Amniotic stem cell (primary cell): Measurements from ENCODE around the gene MEP1A.
"Not testable (repeated sequence)": the region's sequence is repeated elsewhere in the genome, so short reads cannot be mapped to it uniquely, and the experiment has no call there.

Source experiments
- DNase-seq: peaks from one replicate; lab custom pipeline; 2025; lab: John Stamatoyannopoulos, UW

The MEP1A gene, protein sequence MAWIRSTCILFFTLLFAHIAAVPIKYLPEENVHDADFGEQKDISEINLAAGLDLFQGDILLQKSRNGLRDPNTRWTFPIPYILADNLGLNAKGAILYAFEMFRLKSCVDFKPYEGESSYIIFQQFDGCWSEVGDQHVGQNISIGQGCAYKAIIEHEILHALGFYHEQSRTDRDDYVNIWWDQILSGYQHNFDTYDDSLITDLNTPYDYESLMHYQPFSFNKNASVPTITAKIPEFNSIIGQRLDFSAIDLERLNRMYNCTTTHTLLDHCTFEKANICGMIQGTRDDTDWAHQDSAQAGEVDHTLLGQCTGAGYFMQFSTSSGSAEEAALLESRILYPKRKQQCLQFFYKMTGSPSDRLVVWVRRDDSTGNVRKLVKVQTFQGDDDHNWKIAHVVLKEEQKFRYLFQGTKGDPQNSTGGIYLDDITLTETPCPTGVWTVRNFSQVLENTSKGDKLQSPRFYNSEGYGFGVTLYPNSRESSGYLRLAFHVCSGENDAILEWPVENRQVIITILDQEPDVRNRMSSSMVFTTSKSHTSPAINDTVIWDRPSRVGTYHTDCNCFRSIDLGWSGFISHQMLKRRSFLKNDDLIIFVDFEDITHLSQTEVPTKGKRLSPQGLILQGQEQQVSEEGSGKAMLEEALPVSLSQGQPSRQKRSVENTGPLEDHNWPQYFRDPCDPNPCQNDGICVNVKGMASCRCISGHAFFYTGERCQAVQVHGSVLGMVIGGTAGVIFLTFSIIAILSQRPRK

DNA sequence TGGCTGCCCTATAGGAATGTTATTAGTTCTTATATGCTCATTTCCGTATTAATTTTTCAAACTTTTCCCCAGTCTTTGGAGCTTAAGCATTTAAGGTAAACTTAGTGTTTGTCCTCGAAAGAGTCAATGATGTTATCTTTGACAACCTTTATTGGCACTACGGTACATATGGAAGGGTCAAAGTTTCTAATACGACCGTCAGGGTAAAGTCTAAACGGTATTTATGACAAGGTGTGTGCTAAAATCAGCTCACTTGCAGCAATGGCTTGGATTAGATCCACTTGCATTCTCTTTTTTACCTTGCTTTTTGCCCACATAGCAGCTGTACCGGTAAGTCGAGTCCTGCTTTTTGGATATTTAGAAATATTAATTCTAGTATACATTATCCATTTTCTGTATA is at the start of gene MEP1A:
Gene MEP1A, plus strand, starts transcription at position 252 of the 400 bp plus-strand sequence. Its CDS starts 10 bp downstream, at position 262.
- no peak for DNase-seq

DNA sequence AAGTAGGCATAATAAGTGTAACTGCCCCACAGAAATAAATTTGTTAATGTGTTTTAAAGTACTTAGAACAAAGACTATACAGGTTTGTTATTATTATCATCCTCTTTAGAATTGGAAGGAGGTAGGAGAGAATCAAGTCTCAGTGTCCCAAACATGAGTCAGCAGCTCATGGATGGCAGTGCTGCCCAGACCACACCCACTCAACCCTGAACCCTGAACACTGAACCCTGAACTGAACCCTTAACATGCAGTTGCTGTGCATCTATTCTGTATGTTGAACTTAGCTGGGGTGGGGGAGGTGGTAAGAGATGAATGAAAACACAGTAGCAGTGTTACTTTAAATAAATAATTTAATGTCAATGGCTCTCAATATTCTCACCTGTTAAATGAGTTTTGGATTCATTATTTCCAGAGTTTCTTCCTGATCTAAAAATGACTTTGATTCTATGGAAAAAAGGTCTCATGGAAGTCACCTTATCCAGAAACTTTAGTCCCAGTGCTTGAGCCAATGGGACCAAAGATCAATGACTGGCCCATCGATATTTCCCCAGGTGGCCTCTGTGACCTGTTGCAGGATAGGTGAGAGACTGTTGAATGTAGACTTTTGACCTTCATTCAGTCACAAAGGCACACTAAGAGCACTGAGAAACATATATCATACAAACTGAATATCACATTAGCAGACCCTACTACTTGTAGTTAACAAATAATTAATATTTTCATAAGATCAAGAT is 49.6 kb upstream of the MEP1A start:
- DNase-seq = no peak

DNA sequence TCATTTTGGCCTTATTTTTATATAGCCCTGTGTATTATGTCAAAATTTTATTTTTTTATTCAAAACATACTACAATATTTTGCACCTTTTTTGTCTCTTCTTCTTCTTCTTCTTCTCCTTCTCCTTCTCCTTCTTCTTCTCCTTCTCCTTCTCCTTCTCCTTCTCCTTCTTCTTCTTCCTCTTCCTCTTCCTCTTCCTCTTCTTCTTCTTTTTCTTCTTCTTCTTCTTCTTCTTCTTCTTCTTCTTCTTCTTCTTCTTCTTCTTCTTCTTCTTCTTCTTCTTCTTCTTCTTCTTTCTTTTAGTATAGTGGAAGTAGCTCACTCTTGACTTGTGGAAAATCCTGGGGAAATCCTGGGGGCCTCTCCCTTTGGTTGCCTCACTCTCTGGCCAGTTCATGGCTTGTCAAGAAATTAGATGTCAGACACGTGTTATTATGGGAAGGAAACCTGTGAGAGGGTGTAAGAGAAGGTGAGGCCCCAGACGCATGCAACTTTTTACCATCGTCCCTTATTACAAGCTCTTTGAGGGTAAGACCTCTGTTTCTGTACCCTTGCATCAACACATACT is 48.9 kb upstream of the MEP1A start:
- DNase-seq = not testable (repeated sequence)

DNA sequence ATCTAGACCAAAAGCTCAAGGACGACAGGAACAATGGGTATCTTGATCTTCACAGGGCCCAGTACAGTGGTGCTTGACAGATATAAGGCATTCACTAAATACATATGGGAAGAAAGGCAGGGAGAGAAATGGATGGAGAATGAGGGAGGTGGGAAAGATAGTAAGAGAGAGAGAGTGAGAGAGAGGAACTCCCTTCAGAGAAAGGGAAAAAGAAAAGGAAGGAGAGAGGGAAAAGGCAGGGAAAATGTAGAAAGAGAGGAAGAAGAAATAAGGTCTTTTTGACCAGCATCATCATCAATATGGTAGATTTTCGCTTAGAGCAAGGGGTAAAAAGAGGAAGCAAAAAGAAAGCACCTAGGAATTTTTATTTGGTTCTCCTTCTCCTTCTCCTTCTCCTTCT is 47.2 kb upstream of the MEP1A start:
- DNase-seq = no peak

DNA sequence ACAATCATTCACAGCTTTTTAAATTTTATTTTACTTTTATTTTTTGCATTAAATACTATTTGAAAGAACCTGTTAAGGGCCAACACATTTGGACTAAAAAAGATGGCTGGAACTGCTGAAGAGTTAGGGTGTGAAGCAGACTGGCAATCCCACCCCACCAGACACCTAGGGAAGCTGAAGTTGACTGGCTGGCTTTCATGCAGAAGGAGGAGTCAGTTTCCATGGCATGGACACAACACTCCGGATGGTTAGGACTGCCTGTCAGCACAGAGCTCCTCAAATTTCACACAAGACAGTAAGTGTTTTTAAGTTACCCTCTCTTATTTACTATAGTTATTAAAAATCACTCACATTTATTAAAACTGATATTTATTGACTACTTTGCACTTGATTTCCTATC is 46.5 kb upstream of the MEP1A start, which contains the start of gene ANKRD66:
Gene ANKRD66, plus strand, starts transcription at position 238 of the 400 bp plus-strand sequence. CDS start 5,016 bp downstream, outside the sequence.
- DNase-seq = no peak

DNA sequence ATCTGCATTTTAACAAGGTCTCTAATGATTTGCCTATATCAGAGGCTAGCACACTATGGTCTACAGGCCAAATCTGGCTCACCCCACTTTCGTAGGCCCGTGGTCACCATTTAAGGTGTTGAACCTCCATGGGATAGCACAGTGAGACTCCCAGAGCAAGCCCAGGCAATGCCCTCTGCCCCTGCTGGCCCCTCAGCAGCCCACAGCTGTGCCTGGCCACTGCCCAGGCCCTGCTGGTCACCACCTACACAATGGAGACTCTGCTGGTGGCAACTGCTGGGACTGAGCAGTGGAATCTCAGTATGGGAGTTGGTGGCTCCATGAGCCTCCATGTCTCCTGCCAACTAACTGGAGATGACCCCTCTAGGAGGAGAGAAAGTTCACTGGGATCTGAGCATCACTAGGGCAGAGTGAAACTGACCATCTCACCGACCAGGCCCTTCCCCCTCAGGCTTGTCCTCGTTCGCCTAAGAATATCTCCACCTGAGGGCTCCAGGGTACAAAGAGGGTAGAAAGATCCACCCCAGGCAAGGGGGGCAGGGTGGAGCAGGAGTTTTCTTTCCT is 44.2 kb upstream of the MEP1A start:
- DNase-seq = no peak

DNA sequence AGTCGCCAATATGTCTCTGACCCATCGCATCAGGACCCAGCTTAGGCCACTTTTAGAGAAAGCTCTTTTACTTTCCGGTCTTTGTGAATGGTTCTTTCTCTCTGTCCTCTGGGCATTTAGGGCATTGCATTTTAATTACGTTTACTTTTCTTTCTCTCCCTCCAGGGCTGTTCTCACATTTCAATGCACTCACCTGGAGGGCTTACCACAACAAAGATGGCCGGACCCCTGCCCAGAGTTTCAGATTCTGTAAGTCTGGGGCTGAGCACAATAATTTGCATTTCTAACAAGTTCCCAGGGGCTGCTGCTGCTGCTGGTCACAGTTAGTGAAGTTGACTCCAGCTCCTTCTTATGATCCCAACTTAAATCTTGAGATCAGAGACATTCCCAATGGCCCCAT is 43.5 kb upstream of the MEP1A start:
- DNase-seq = no peak

DNA sequence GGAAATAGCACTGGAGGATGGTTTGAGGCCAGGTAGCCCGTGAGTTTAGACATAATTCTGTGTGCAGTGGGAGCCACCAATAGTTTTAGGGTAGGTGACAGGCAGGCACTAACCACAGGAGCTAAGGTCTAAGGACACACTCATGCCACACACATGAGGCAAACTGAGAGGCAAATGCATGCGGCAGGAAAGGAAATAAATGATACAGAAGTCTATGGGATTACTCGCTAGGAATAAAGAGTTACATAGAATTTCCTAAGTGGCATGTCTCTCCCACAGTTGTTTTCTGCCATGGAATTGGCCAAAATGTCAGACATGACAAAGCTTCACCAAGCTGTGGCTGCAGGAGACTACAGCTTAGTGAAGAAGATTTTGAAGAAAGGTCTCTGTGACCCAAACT is 41.5 kb upstream of the MEP1A start:
- no peak for DNase-seq

DNA sequence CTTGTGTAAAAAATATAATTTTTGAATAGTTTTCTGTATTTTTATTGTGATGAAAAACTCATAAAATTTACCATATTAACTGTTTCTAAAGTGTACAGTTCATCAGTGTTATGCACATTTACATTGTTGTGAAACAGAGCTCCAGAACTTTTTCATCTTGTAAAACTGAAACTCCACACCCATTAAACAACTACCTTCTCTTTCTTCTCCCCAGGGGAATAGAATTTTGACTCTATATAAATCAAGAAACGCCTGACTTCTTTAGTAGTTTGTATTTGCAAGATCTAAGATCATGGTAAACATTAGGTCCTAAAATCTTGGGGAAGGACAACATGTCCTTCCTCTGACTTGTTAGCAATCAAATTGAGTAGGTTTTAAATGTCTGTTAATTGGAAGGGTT is 37.3 kb upstream of the MEP1A start:
- no peak for DNase-seq

DNA sequence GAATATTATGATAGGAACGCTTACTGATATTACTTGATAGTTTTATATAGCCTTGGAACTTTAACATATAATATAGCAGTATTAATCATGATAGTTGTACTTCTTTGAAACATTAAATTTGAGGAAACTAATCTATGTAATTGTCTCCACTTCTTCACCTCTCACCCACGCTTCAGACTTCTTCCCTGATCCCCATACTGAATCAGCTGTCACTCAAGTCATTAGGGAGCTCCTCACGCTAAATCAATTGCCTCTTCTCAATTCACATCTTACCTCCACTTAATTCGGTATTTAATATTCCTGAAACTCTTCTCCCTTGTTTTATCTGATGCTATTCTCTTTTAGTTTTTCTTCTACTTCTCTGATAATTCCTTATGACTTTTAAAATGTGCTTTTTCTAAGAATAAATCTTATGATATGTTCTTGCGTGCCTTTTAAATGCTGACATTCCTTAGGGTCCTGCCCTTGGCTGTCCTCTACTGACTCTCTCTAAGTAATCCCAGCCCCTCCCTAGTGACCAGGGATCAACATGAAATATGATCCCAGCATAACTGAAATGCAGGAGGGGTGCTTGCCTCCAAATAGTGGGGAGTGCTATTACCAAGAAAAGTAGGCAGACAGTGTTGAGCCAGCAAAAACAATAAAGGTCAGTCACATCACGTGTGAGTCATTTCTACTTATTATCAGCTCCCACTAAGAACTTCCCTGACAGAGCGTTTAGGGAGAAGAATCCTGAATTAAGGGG is 36.5 kb upstream of the MEP1A start:
- DNase-seq = no peak

DNA sequence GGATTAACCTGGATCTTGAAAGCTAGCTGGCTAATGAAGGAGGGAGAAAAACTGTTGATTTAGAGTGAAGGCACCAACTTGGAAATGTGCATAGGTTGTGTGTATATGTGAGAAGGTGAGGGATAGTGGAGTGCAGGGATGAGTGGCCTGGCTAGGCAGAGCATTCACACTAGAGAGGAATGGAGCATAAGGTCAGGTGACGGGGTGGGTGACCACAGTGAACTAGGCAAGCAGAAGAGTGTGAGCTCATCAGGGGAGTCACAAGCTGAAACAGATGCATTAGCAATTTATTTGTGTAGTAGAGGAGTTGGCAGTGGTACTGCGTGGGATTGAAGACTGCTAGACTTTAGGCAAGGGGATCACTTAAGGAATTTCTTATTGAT is 36.0 kb upstream of the MEP1A start:
- no peak for DNase-seq

DNA sequence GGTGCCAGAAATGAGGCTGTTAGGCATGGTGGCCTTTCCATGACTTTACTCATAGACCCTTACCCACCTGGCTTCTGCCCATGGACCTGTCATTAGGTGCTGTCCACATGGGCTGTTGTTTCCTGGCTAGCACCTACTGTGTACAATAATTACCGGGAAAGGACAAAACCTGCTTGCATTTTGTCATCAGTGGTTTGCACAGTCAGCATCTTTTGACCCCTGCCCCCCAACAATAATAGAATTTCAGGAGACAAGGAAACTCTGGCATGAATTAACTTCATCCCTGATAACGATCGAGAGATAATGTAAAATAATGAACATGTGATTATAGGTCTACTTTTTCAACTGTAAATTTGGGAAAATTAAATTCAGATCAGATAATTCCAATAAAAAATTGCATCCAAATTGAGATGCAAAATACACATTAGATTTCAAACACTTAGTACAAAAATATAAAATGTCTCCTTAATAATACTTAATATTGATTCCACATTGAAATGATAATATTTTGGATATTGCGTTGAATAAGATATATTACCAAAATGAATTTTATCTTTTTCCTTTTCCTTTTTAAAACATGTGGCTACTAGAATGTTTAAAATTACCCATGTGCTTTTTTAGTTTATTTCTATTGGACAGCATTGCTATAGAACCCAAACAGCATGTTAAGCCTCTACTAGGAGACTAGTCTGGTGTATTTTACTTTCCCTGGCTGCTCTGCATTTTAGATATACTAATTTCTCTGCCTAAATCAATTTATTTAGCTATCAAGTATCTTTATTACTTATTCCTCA is 34.0 kb upstream of the MEP1A start:
- no peak for DNase-seq

DNA sequence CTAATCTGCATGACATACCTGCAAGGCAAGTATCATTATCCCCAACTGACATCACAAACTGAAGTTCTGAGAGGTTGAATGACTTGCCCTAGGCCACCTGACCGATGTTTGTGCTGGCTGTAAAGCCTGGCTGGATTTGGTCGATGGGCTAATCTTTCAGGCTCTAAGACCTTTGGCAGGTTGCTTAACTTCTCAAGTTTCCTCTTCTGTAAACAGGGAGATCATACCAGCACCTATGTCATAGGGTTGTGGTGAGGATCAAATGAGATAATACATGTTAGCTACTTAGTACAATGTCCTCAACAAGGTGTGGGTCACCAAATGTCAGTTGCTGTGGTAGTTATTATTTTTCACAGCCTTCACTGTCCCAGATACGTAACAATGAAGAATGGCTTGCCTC is 32.3 kb upstream of the MEP1A start:
- DNase-seq = no peak

DNA sequence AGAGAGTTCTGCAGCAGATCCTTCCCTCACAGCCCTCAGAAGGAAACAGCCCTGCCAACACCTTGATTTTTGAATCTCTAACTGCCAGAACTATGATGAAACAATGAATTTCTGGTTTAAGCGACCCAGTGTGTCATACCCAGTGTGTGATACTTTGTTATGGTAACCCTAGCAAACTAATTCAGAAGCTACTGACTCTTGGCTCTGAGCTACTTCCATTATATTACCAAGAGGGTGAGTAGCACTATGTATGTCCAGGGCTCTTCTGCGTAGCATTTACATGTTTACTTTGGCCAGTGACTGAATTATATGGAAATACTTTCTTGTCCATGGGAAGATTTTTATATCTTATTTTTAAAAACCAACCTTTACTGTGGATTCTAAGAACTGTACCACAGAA is 29.7 kb upstream of the MEP1A start:
- no peak for DNase-seq

DNA sequence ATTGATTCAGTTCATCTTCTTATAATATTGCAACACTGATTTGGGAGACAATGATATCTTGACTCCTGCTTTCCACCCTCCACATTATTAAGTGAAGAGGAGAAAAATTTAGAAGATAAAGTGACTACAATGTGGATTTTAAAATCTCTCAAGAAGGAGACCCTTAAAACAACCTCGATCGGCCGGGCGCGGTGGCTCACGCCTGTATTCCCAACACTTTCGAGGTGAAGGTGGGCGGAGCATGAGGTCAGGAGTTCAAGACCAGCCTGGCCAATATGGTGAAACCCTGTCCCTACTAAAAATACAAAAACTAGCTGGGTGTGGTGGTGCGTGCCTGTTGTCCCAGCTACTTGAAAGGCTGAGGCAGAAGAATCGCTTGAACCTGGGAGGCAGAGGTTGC is 28.9 kb upstream of the MEP1A start:
- not testable (repeated sequence) for DNase-seq

DNA sequence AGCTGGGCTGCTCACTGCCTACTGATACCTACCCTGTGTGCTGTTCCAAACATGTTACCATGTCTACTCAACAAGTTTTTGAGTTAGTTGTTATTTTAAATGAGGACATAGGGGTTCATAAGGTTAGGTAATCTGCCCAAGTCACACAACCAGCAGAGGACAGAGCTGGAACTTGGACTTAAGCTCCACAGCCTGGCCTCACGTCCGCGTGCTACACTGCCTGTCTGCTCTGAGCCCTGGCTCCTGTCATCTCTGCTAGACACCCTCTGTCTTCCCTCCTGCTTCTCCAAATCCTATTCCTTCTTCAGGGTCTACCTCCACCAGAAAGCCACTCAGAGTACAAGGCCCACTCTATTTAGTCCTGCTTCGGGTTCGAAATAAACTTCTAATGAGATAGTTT is 28.2 kb upstream of the MEP1A start:
- no peak for DNase-seq

DNA sequence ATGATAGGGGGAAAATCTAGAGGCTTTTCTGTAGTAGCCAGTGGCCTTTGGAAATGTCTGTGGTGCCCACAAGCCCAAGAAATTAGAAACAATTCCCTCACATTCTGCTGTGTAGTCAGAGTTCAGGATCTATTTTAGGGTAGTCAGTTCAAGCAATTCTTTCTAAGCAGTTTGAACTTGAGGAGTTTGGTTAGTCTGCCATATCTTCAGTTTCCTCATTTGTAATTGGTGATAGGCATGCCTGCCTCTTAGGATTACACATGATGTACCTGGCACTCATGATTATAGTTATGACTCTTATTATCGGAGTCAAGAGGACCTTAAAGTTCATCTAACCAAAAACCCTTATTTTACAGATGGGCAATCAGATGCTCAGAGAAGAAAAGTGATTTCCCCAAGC is 21.2 kb upstream of the MEP1A start:
- no peak for DNase-seq

DNA sequence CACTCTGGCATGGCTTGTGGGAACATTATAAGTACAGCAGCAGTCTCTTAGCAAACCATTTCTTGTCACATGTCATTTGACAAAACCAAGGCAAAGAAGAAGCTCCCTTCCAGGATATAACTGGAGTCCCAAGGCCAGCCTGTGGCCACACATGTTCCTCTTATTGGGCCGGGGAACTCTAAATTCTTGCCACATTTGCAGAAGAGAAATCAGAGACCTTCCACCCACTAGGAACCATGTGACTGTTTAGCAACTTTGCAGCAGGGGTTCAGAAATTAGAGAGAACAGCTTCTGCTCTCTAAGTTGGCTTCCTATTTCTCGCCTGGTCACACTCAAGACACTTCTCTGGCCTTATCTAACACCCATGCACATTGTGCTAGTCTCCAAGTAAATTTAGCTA is 20.4 kb upstream of the MEP1A start:
- DNase-seq = no peak

DNA sequence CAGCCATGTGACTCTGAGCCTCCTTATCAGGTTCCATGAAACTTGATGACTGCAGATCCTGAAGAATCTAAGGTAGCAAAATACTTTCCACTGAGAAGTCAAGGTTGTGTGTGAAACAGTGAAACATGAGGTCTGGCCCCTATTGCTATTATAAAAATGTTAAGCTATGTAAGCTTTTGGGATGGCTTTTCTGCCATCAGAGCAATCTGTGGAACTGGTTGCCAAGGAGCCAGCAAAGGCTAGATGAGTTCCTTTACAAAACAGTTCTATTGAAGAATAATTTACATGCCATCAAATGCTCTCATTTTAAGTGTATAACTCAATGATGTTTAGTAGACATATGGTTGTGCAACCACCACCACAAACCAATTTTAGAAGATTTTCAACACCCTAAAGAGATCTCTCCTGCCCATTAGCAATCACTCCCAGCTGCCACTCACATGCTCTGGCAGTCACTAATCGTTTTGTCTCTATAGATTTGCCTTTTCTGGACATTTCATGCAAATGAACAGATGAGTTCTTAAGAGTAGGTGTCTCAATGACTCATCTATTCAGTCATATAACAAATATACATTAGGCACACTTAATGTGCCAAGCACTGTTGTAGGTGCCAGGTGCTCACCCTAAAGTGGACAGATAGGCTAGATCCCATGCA is 19.9 kb upstream of the MEP1A start:
- no peak for DNase-seq

DNA sequence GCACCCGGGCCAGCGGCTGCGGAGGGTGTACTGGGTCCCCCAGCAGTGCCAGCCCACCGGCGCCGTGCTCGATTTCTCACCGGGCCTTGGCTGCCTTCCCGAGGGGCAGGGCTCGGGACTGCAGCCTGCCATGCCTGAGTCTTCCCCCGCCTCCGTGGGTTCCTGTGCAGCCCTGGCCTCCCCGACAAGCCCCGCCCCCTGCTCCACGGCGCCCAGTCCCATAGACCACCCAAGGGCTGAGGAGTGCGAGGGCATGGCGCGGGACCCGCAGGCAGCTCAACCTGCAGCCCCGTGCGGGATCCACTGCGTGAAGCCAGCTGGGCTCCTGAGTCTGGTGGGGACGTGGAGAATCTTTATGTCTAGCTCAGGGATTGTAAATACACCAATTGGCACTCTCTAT is 18.5 kb upstream of the MEP1A start:
- DNase-seq = not testable (repeated sequence)
